K562 (cell line): ENCODE measurements around the gene CREM. TPM values are rescaled to one million over a fixed set of nuclear protein-coding genes. Genes with fewer than 3 reads are reported as not detected.

ENCODE experiments used
- EWSR1 ChIP-seq: fragments of 450-650 bp; IDR thresholded peaks from 2 replicates; pipeline ENCODE4 v1.6.1; 2018; ENCODE audit warnings: borderline replicate concordance, mild to moderate bottlenecking, low read depth, moderate library complexity; ENCODE audit not compliant: partially characterized antibody
- FOXK2 ChIP-seq, 2 experiments: fragments of 450-650 bp; IDR thresholded peaks in 1 of 2; conservative IDR thresholded peaks in 1 of 2; 2 replicates each; pipeline ENCODE4 v1.6.1; 2016; ENCODE audit warnings: low read depth in 2 of 2, mild to moderate bottlenecking in 1 of 2
- HDAC3 ChIP-seq: fragments of 450-650 bp; IDR thresholded peaks from 2 replicates; pipeline ENCODE4 v1.6.1; 2018; ENCODE audit warnings: borderline replicate concordance, mild to moderate bottlenecking, moderate library complexity; ENCODE audit not compliant: partially characterized antibody
- HNRNPUL1 ChIP-seq: fragments of 200-400 bp; formaldehyde crosslinking; IDR thresholded peaks from 2 replicates; pipeline ENCODE4 v1.6.1; 2017; ENCODE audit warnings: low read length
- HOXB6 ChIP-seq: fragments of 250-450 bp; sonication (Bioruptor Pico); IDR thresholded peaks from 2 replicates; pipeline ENCODE4 v1.5.1; 2022; ENCODE audit warnings: mild to moderate bottlenecking, borderline replicate concordance
- KDM5B ChIP-seq: fragments of 200-600 bp; sonication (generic); IDR thresholded peaks from 2 replicates; pipeline ENCODE4 v1.6.1; 2012; ENCODE audit warnings: low read depth, mild to moderate bottlenecking, moderate library complexity, low read length, control low read depth, inconsistent platforms; ENCODE audit not compliant: insufficient replicate concordance
- LEF1 ChIP-seq: fragments of 450-650 bp; IDR thresholded peaks from 2 replicates; pipeline ENCODE4 v1.6.1; 2016; ENCODE audit warnings: mild to moderate bottlenecking
- MTF1 ChIP-seq: fragments of 250-450 bp; sonication (Bioruptor Pico); IDR thresholded peaks from 2 replicates; pipeline ENCODE4 v1.9.0; 2021; ENCODE audit warnings: moderate library complexity, mild to moderate bottlenecking, inconsistent platforms, borderline replicate concordance
- NCOA6 ChIP-seq: fragments of 450-650 bp; IDR thresholded peaks from 2 replicates; pipeline ENCODE4 v1.6.1; 2017; ENCODE audit warnings: mild to moderate bottlenecking
- RBM14 ChIP-seq: fragments of 200-400 bp; formaldehyde crosslinking; IDR thresholded peaks from 2 replicates; pipeline ENCODE4 v1.6.1; 2018; ENCODE audit warnings: low read depth, mild to moderate bottlenecking, low read length, moderate library complexity, borderline replicate concordance; ENCODE audit not compliant: insufficient read depth
- RERE ChIP-seq: sonication (generic); formaldehyde crosslinking; IDR thresholded peaks from 2 replicates; pipeline ENCODE4 v1.8.0; 2023; ENCODE audit warnings: missing genetic modification reagents, mild to moderate bottlenecking, borderline replicate concordance
- RFX5 ChIP-seq: IDR thresholded peaks from 2 replicates; pipeline ENCODE4 v1.6.1; 2011; ENCODE audit warnings: low read depth, mild to moderate bottlenecking, improper control_type of control experiment, low read length
- SLC30A9 ChIP-seq: fragments of 250-450 bp; sonication (Bioruptor Pico); IDR thresholded peaks from 2 replicates; pipeline ENCODE4 v1.8.0; 2022; ENCODE audit warnings: mild to moderate bottlenecking, moderate library complexity
- TEAD1 ChIP-seq, 2 experiments: fragments of 450-650 bp in 1 of 2; sonication (generic) in 1 of 2; formaldehyde crosslinking; IDR thresholded peaks; 2 replicates each; pipeline versions ENCODE4 v1.4.0 to v1.8.0; 2020 to 2022; ENCODE audit warnings: mild to moderate bottlenecking in 2 of 2, missing genetic modification reagents in 1 of 2
- XRCC5 ChIP-seq: fragments of 200-400 bp; formaldehyde crosslinking; IDR thresholded peaks from 2 replicates; pipeline ENCODE4 v1.6.1; 2017; ENCODE audit warnings: low read depth, mild to moderate bottlenecking, low read length
- ZBED1 ChIP-seq: IDR thresholded peaks from 2 replicates; pipeline ENCODE4 v1.6.1; 2014
- ZBTB17 ChIP-seq: fragments of 450-650 bp; formaldehyde crosslinking; IDR thresholded peaks from 2 replicates; pipeline ENCODE4 v1.4.0; 2020; ENCODE audit warnings: mild to moderate bottlenecking
- ZNF444 ChIP-seq: fragments of 250-450 bp; sonication (Bioruptor Pico); IDR thresholded peaks from 2 replicates; pipeline ENCODE4 v1.4.0; 2020; ENCODE audit warnings: mild to moderate bottlenecking, moderate library complexity
- polyA plus RNA-seq, 8 experiments: library from polyadenylated mRNA; depleted of rRNA in 4 of 8; stranded (reverse) in 5 of 8; unstranded in 3 of 8; fragments of >200 nt; fragmentation: Nextera tagmentation in 2 of 8; fragmentation: Illumina TruSeq in 1 of 8; extraction: Ambion mirVana in 2 of 8; extraction: Trizol in 1 of 8; gene quantifications; 2 replicates each; pipeline versions ENCODE4 v1.2.1 to v1.2.3, GENCODE V29; 2011 to 2014; ENCODE audit warnings: inconsistent platforms in 1 of 8, missing spikeins in 1 of 8
- total RNA-seq, 7 experiments: library from RNA; depleted of rRNA in 6 of 7; stranded (reverse); fragments of >200 nt in 6 of 7; fragmentation: Illumina TruSeq in 2 of 7; extraction: Trizol in 2 of 7; gene quantifications; 2 replicates each; pipeline versions ENCODE4 v1.2.1 to v1.2.3, GENCODE V29; 2011 to 2021; ENCODE audit warnings: low replicate concordance in 1 of 7

CREM gene
- total and polyA plus RNA-seq, 9 of the 15 experiments (the other 6 are each of a cell fraction or from before 2014, with no cell fraction given) = 39.1 to 70.2 (median 48.3) TPM

GRCh38 chr10:35126530-35127288 lies at the start of gene CREM (continued):
- TF ChIP-seq LEF1 (peak; percentile 53; the same call in 1 of the 2 replicates), RERE (CRISPR knock-in tag) (no peak), XRCC5 (peak; percentile 52; the same call in 1 of the 2 replicates), TEAD1 (CRISPR knock-in tag; IDR thresholded peaks at IDR 0.05) (no peak), SLC30A9 (CRISPR knock-in tag) (no peak), HNRNPUL1 (no peak), RFX5 (no peak), ZBED1 (no peak; the same call in 1 of the 2 replicates), HDAC3 (peak; percentile 17), HOXB6 (CRISPR knock-in tag) (no peak), NCOA6 (no peak), RBM14 (no peak), FOXK2 (conservative IDR thresholded peaks at IDR 0.05 in 1 of 2, IDR thresholded peaks at IDR 0.05 in 1 of 2; ENCODE audit: low read depth in 2 of 2) (peak in 1 of 2 experiments; percentile 37; a peak in 2 of 4 replicates), ZNF444 (CRISPR knock-in tag) (no peak), MTF1 (CRISPR knock-in tag) (no peak), ZBTB17 (CRISPR knock-in tag) (no peak), KDM5B (peak; percentile 62), EWSR1 (no peak)
